ENCODE measurements around the gene GMEB1. TPM values are rescaled to one million over a fixed set of nuclear protein-coding genes. Genes with fewer than 3 reads are reported as not detected.
A peak's percentile ranks its signal among the peaks of the same experiment; 100 is the strongest.

Gene GMEB1
- total RNA-seq, 3 donors from 2014 or later (not counting 1 experiment from before 2014, with no cell fraction given) = 26.1 to 29.1 (median 28.3) TPM

DNA sequence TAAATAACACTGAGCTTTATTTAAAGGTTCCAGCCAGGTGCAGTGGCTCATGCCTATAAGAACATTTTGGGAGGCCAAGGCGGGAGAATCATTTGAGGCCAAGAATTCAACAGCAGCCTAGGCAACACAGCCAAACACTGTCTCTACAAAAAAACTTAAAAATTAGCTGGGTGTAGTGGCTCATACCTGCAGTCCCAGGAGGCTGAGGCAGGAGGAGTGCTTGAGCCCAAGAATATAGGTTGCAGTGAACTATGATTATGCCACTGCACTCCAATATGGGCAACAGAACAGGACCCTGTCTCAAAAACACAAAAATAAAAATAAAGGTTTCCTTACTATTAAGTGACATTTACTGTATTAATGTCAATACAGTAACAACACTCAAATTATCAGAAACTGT is 27.8 kb upstream of the GMEB1 start:
- no peaks in the 10 kb centered on the region for H3K27me3 Mint-ChIP-seq (ENCODE audit: low read depth in 2 of 2)
- no peaks in the 10 kb centered on the region for H3K9me3 ChIP-seq (ENCODE audit: control insufficient read depth, insufficient read depth, low read length)
- H3K27me3 ChIP-seq (ENCODE audit: control insufficient read depth, insufficient read depth, low read length) = no peaks in the 10 kb centered on the region
- no peaks in the 10 kb centered on the region for H3K9me3 Mint-ChIP-seq
- ATAC-seq (no peak), DNase-seq (peak in 1 of 2 donors; percentile 64)
- 83% methylated on average over 1 of the region's 1 CpG for WGBS (ENCODE audit: insufficient coverage)
- TF ChIP-seq, protein P1, sequence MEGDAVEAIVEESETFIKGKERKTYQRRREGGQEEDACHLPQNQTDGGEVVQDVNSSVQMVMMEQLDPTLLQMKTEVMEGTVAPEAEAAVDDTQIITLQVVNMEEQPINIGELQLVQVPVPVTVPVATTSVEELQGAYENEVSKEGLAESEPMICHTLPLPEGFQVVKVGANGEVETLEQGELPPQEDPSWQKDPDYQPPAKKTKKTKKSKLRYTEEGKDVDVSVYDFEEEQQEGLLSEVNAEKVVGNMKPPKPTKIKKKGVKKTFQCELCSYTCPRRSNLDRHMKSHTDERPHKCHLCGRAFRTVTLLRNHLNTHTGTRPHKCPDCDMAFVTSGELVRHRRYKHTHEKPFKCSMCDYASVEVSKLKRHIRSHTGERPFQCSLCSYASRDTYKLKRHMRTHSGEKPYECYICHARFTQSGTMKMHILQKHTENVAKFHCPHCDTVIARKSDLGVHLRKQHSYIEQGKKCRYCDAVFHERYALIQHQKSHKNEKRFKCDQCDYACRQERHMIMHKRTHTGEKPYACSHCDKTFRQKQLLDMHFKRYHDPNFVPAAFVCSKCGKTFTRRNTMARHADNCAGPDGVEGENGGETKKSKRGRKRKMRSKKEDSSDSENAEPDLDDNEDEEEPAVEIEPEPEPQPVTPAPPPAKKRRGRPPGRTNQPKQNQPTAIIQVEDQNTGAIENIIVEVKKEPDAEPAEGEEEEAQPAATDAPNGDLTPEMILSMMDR (IDR thresholded peaks at IDR 0.05) = no peak
- H3K36me3 Mint-ChIP-seq = no peaks in the 10 kb centered on the region
- peaks cover 24% of the 10 kb centered on the region for H3K4me1 ChIP-seq (ENCODE audit: control insufficient read depth, insufficient read depth, low read length)
- no peak overlapping the region for H3K4me3 ChIP-seq (ENCODE audit: low read length)
- no peaks in the 10 kb centered on the region for H3K36me3 ChIP-seq (ENCODE audit: control insufficient read depth, insufficient read depth, low read length)
- H3K27ac ChIP-seq (ENCODE audit: low read length) = no peak overlapping the region
- no peak overlapping the region for H3K27ac Mint-ChIP-seq
- peaks cover 38 to 47% of the 10 kb centered on the region in 2 donors for H3K4me1 Mint-ChIP-seq
- H3K4me3 Mint-ChIP-seq = peak overlapping the region; percentile 100
- intact Hi-C loops (cut with micrococcal nuclease) = loop anchor here (5.0 kb wide), 3 partner anchors 42 to 237 kb away; partner anchors contain the start of gene RCC1

DNA sequence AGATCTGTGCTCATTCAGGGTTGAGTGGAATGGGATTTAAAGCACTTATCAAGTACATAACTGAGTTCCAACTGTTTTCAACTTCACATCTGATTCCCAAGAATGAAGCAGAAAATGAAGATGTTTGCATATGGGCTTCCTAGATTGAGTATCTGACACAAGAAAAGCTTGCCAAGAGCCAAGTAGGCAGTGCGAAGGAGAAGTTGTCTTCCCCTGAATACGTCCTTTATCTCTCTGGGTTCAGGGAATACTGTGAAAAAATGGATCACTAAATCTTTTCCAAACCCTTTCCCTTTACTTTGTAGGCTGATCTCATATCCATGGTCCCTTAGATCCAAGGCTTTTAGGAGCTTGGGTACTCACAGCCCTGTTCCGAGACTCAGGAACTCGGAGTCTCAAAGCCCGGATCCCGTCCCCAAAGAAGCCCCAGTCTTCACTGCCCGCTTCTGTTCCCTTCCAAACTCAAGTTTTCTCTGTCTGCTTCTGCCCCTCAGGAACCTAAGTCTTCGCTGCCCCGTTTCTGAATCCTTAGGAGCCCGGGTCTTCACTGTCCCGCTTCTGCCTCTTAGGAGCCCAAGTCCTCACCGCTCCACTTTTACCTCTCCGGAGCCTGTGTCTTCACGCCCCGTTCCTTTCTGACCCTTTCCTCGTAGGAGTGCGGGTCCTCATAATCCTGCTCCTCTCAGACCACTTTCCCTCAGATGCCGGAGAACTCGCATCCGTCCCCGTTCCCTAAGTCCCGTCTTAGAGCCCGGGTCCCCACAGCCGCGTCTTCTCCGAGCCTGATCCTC is 26.3 kb upstream of the GMEB1 start:
- Mint-ChIP-seq H3K4me1 (peaks cover 33 to 41% of the 10 kb centered on the region in 2 donors), H3K4me3 (peak overlapping the region; percentile 100), H3K27me3 (ENCODE audit: low read depth in 2 of 2) (no peaks in the 10 kb centered on the region), H3K27ac (peak overlapping the region; percentile 98 to 99), H3K9me3 (no peaks in the 10 kb centered on the region), H3K36me3 (no peaks in the 10 kb centered on the region)
- ATAC-seq (peak; percentile 6 to 13 (median 11)), DNase-seq (no peak)
- Histone ChIP-seq H3K36me3 (ENCODE audit: control insufficient read depth, insufficient read depth, low read length) (no peaks in the 10 kb centered on the region), H3K9me3 (ENCODE audit: control insufficient read depth, insufficient read depth, low read length) (no peaks in the 10 kb centered on the region), H3K27me3 (ENCODE audit: control insufficient read depth, insufficient read depth, low read length) (no peaks in the 10 kb centered on the region), H3K4me1 (ENCODE audit: control insufficient read depth, insufficient read depth, low read length) (peaks cover 26% of the 10 kb centered on the region), H3K4me3 (ENCODE audit: low read length) (peak overlapping the region; percentile 71), H3K27ac (ENCODE audit: low read length) (peak overlapping the region; percentile 98)
- under 1% methylated on average over 26 of the region's 26 CpGs for WGBS (ENCODE audit: insufficient coverage)
- intact Hi-C loops (cut with micrococcal nuclease) = loop anchor here (5.0 kb wide), 3 partner anchors 40 to 235 kb away; partner anchors contain the start of gene RCC1
- TF ChIP-seq, protein P1 (IDR thresholded peaks at IDR 0.05) = no peak

DNA sequence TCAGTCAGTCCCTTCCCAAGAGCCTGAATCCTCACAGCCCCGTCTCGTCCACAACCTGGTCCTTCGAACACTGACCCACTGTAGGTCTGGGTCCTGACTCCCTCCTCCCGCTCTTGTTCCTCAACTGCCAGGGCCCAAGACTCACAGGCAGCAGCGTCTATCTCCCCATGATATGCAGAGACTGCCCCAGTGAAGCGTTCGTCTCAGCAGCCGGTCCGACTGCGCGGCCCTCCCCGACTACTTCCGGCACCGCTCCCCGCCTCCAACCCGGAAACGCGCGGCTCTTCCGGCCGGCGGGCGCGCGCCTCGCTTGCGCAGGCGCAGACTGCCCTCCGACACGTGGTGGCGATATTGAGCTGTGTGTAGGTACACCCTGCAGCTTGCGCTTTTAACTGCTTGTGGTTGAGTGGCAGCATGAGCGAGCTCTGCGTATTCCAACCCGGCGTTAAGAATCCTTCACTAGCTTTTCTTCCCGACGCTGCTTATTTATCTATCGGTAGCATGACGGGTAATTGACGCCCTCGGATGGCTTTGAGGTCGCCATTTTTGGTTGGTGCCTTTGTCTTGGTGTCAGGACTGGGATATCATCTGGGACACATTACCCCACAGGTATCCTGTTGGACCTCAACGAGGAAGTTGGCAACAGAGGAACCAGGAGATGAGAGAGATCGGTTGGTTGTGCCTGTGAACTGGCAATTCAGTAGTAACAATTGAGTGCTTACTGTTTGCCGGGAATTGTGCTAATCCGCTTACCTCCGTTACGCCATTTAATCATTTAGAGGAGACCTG is 25.5 kb upstream of the GMEB1 start, which contains the start of gene TAF12:
Gene TAF12 (minus strand): TSS at position 221 of the 789 bp plus-strand sequence. CDS start 20,986 bp downstream, outside the sequence.
- Mint-ChIP-seq H3K27ac (peak within 1 kb of the TSS; percentile 98 to 99), H3K36me3 (no peaks in the 10 kb centered on the region), H3K27me3 (ENCODE audit: low read depth in 2 of 2) (no peaks in the 10 kb centered on the region), H3K4me3 (peak within 1 kb of the TSS; percentile 100), H3K4me1 (peaks cover 36 to 46% of the 10 kb centered on the region in 2 donors), H3K9me3 (no peaks in the 10 kb centered on the region)
- peak; percentile 78 to 93 (median 85) for ATAC-seq
- TF ChIP-seq, protein P1 (IDR thresholded peaks at IDR 0.05) = peak; percentile 15
- no peaks in the 10 kb centered on the region for H3K9me3 ChIP-seq (ENCODE audit: control insufficient read depth, insufficient read depth, low read length)
- H3K27ac ChIP-seq (ENCODE audit: low read length) = peak within 1 kb of the TSS; percentile 98
- WGBS (ENCODE audit: insufficient coverage) = under 1% methylated on average over 49 of the region's 49 CpGs
- H3K27me3 ChIP-seq (ENCODE audit: control insufficient read depth, insufficient read depth, low read length) = no peaks in the 10 kb centered on the region
- intact Hi-C loops (cut with micrococcal nuclease) = loop anchor here (1.0 to 5.0 kb wide), 5 partner anchors 25 to 234 kb away; partner anchors contain the start of genes GMEB1, RCC1 and YTHDF2
- DNase-seq = peak; percentile 82 to 98
- peaks cover 34% of the 10 kb centered on the region for H3K4me1 ChIP-seq (ENCODE audit: control insufficient read depth, insufficient read depth, low read length)
- no peaks in the 10 kb centered on the region for H3K36me3 ChIP-seq (ENCODE audit: control insufficient read depth, insufficient read depth, low read length)
- H3K4me3 ChIP-seq (ENCODE audit: low read length) = peak within 1 kb of the TSS; percentile 71

Measured in natural killer cell (primary cell).